ENCODE data around the gene NKTR. TPM values are rescaled to one million over a fixed set of nuclear protein-coding genes. Genes with fewer than 3 reads are reported as not detected.
A peak's percentile ranks its signal among the peaks of the same experiment; 100 is the strongest.

NKTR gene
- total RNA-seq, 1 donor: 80.3 TPM

- Histone ChIP-seq H3K79me2 (ENCODE audit: insufficient read depth, low read length) (peaks cover 14% of the 10 kb centered on the region), H3K36me3 (ENCODE audit: insufficient read depth, low read length) (peaks cover 78% of the 10 kb centered on the region), H3K27me3 (ENCODE audit: insufficient read depth, low read length) (no peaks in the 10 kb centered on the region), H3K27ac (ENCODE audit: low read depth, low read length) (no peak overlapping the region), H3K9me3 (ENCODE audit: low read depth, low read length) (no peaks in the 10 kb centered on the region), H3K4me3 (ENCODE audit: insufficient read depth, low read length) (no peak overlapping the region), H4K20me1 (ENCODE audit: insufficient read depth, low read length) (peaks cover 12% of the 10 kb centered on the region), H3K4me2 (ENCODE audit: insufficient read depth, low read length) (no peak overlapping the region), H2AFZ (ENCODE audit: low read length) (no peak overlapping the region), H3K4me1 (ENCODE audit: insufficient read depth, low read length) (no peaks in the 10 kb centered on the region)
- no peak for DNase-seq (ENCODE audit: insufficient read length, low spot score, missing footprints)
- TF ChIP-seq, protein P1, sequence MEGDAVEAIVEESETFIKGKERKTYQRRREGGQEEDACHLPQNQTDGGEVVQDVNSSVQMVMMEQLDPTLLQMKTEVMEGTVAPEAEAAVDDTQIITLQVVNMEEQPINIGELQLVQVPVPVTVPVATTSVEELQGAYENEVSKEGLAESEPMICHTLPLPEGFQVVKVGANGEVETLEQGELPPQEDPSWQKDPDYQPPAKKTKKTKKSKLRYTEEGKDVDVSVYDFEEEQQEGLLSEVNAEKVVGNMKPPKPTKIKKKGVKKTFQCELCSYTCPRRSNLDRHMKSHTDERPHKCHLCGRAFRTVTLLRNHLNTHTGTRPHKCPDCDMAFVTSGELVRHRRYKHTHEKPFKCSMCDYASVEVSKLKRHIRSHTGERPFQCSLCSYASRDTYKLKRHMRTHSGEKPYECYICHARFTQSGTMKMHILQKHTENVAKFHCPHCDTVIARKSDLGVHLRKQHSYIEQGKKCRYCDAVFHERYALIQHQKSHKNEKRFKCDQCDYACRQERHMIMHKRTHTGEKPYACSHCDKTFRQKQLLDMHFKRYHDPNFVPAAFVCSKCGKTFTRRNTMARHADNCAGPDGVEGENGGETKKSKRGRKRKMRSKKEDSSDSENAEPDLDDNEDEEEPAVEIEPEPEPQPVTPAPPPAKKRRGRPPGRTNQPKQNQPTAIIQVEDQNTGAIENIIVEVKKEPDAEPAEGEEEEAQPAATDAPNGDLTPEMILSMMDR (IDR thresholded peaks at IDR 0.05; ENCODE audit: extremely low read depth, low read depth, low read length): no peak
Observed at GRCh38 chr3:42632146-42632545, 31.7 kb downstream of the NKTR start.

DNA sequence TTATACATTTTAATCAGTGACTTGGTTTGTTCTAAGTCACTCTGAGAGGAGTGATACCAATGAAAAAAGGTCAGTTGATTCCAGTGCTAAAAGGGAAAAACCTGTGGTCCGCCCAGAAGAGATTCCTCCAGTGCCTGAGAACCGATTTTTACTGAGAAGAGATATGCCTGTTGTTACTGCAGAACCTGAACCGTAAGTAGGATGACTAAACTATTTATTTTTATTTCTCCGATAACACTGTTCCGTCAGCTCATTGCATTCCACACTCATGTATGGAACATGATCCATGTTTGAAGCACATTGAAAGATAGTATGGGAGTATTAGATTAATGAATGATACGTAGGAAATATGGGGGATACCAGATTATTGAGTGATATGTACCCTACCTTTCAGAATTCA is 33.1 kb downstream of the NKTR start:
- DNase-seq (ENCODE audit: insufficient read length, low spot score, missing footprints): no peak
- peaks cover 12% of the 10 kb centered on the region for H4K20me1 ChIP-seq (ENCODE audit: insufficient read depth, low read length)
- no peak overlapping the region for H3K27ac ChIP-seq (ENCODE audit: low read depth, low read length)
- H3K27me3 ChIP-seq (ENCODE audit: insufficient read depth, low read length): no peaks in the 10 kb centered on the region
- H2AFZ ChIP-seq (ENCODE audit: low read length): no peak overlapping the region
- no peak overlapping the region for H3K4me2 ChIP-seq (ENCODE audit: insufficient read depth, low read length)
- H3K36me3 ChIP-seq (ENCODE audit: insufficient read depth, low read length): peaks cover 92% of the 10 kb centered on the region
- no peak overlapping the region for H3K4me3 ChIP-seq (ENCODE audit: insufficient read depth, low read length)
- peaks cover 14% of the 10 kb centered on the region for H3K79me2 ChIP-seq (ENCODE audit: insufficient read depth, low read length)
- TF ChIP-seq, protein P1 (IDR thresholded peaks at IDR 0.05; ENCODE audit: extremely low read depth, low read depth, low read length): no peak
- no peaks in the 10 kb centered on the region for H3K4me1 ChIP-seq (ENCODE audit: insufficient read depth, low read length)
- H3K9me3 ChIP-seq (ENCODE audit: low read depth, low read length): no peaks in the 10 kb centered on the region

DNA sequence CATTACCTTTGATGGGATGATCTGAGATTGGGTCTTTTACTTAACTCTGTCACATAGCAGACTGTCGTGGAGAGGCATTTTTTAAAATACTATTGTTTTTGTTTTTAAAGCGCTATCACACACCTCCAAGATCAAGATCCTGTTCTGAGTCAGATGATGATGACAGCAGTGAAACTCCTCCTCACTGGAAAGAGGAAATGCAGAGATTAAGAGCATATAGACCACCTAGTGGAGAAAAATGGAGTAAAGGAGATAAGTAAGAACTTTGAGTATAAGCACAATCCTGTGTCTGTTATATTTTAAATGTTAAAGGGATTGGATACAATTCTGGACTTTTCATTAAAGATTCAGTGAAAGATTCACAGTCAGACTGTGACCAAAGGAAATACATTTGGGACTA is 34.6 kb downstream of the NKTR start:
- H3K27me3 ChIP-seq (ENCODE audit: insufficient read depth, low read length): no peaks in the 10 kb centered on the region
- H3K9me3 ChIP-seq (ENCODE audit: low read depth, low read length): no peaks in the 10 kb centered on the region
- H2AFZ ChIP-seq (ENCODE audit: low read length): no peak overlapping the region
- H3K79me2 ChIP-seq (ENCODE audit: insufficient read depth, low read length): peaks cover 28% of the 10 kb centered on the region
- H3K4me1 ChIP-seq (ENCODE audit: insufficient read depth, low read length): no peaks in the 10 kb centered on the region
- H3K4me3 ChIP-seq (ENCODE audit: insufficient read depth, low read length): no peak overlapping the region
- DNase-seq (ENCODE audit: insufficient read length, low spot score, missing footprints): no peak
- H3K36me3 ChIP-seq (ENCODE audit: insufficient read depth, low read length): peaks cover 99% of the 10 kb centered on the region
- TF ChIP-seq, protein P1 (IDR thresholded peaks at IDR 0.05; ENCODE audit: extremely low read depth, low read depth, low read length): peak; percentile 28
- H4K20me1 ChIP-seq (ENCODE audit: insufficient read depth, low read length): peaks cover 12% of the 10 kb centered on the region
- peak overlapping the region; percentile 19 for H3K27ac ChIP-seq (ENCODE audit: low read depth, low read length)
- no peak overlapping the region for H3K4me2 ChIP-seq (ENCODE audit: insufficient read depth, low read length)

DNA sequence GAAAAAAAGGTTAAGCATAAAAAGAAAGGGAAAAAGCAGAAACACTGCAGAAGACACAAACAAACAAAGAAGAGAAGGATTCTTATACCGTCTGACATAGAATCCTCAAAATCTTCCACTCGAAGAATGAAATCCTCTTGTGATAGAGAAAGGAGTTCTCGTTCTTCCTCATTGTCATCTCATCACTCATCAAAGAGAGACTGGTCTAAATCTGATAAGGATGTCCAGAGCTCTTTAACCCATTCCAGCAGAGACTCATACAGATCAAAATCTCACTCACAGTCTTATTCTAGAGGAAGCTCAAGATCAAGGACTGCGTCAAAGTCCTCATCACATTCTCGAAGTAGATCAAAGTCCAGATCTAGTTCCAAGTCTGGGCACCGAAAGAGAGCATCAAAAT is 36.5 kb downstream of the NKTR start:
- no peak for DNase-seq (ENCODE audit: insufficient read length, low spot score, missing footprints)
- H3K9me3 ChIP-seq (ENCODE audit: low read depth, low read length): no peaks in the 10 kb centered on the region
- H3K27ac ChIP-seq (ENCODE audit: low read depth, low read length): no peak overlapping the region
- H2AFZ ChIP-seq (ENCODE audit: low read length): no peak overlapping the region
- H3K4me2 ChIP-seq (ENCODE audit: insufficient read depth, low read length): no peak overlapping the region
- TF ChIP-seq, protein P1 (IDR thresholded peaks at IDR 0.05; ENCODE audit: extremely low read depth, low read depth, low read length): no peak
- peaks cover 12% of the 10 kb centered on the region for H4K20me1 ChIP-seq (ENCODE audit: insufficient read depth, low read length)
- H3K4me3 ChIP-seq (ENCODE audit: insufficient read depth, low read length): no peak overlapping the region
- no peaks in the 10 kb centered on the region for H3K4me1 ChIP-seq (ENCODE audit: insufficient read depth, low read length)
- H3K79me2 ChIP-seq (ENCODE audit: insufficient read depth, low read length): peaks cover 30% of the 10 kb centered on the region
- H3K27me3 ChIP-seq (ENCODE audit: insufficient read depth, low read length): no peaks in the 10 kb centered on the region
- H3K36me3 ChIP-seq (ENCODE audit: insufficient read depth, low read length): peaks cover 95% of the 10 kb centered on the region
